Ammon's horn (tissue), 1 donor: ENCODE data around the gene ETAA1.

ENCODE experiments used
- DNase-seq: peaks from one replicate; pipeline ENCODE4 v3.0.0-alpha.2; 2016; ENCODE audit warnings: low spot score

ETAA1 gene

DNA sequence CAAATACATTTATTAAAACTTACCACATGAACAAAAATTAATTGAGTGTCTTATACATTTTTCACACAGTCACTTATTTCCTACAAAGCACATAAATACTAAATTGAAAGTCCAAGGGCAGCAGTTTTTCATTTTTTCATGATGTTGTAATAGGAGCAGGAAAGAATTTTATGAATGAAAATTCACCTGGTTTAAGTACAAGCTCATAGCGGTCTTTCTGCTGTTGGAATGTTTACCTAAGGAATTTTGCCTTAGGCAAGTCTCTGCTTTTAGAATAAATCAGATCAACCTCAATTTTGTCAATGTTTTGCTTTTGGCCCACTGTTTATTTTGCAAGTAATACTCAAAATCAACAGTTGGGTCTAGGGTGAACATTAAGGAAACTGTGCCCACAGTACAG lies 40.0 kb downstream of the ETAA1 start:
- no peak for DNase-seq

DNA sequence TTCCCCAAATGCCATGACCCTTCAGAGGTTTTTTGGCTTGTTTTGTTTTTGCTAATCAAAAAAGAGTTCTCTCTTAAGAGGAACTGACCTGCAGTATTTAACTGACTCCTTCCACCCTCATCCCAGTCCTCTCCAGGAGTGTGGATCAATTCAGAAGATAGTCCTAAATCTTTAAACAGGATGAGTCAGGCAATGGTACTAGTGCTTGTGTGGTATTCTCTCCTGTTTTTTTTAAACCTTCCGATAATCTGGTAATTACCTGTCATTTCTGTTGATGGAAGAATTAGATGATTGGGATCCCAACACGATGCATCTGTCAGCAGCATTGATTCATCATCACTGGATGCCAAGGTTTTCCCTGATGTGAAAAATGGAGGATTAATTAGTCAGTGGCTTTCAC lies 41.2 kb downstream of the ETAA1 start:
- no peak for DNase-seq

DNA sequence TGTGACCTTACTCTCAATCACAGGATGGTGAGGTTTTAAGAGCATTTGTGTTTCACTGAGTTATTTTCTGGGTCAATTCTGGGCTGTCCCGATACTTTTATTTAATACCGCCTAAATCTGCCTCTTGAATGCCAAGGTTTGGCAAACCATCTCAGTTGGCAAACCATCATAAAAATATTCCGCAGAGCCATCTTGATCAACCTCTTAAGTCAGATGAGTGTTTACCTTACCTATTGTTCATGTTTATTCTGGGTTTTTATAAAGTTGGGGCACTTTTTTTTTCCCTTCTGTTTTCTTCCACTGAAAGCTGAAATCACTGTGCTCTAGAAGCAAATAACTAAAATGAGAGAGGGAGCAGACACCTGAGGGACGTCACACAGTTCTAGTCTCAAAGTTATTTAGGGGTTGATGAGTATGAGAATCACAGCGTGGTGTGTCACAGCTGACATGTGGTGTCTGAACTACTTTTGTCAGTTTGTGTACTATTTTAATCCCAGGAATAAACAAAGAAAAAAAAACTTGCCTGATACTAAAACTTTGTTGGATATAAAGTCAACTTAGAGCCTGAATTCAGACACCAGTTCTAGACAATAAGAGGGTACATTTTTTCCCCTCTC lies 48.6 kb downstream of the ETAA1 start:
- DNase-seq: no peak

DNA sequence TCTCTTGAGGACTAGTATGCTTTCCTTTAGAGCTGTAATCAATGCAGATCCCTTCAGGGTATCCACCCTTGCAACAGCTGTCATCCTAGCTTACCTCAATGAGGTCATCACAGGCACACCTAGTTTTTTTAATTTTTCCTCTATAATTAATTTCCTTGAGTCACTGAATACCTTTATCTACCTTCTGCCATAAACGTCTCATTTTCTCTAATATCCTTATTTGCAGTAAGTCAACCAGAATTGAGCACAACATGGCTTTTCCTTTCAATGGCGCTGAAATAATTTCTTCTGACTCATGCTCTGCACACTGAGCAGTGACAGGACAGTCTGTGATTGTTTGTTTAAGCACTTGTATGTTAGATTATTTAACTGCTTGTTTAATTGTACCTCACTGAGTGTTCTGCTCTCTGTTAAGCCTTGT lies 49.4 kb downstream of the ETAA1 start:
- no peak for DNase-seq

DNA sequence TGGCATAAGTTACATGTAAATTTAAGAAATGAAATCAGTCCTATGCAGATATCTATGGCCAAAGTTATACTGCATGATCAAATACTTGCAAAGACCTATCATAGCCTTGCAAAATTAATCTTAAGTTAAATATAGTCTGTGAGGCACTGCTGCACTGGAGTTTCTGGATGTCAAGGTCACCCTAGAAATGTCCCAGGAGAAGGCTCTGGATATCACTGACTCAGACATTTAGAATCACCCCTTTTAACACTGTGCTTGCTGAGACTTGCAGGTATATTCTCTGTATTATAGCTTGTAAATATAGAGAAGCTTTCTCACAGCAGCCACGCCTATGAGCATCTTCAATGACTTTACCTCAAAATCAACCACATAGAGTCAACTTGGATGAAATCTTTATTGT lies 51.5 kb downstream of the ETAA1 start:
- no peak for DNase-seq

DNA sequence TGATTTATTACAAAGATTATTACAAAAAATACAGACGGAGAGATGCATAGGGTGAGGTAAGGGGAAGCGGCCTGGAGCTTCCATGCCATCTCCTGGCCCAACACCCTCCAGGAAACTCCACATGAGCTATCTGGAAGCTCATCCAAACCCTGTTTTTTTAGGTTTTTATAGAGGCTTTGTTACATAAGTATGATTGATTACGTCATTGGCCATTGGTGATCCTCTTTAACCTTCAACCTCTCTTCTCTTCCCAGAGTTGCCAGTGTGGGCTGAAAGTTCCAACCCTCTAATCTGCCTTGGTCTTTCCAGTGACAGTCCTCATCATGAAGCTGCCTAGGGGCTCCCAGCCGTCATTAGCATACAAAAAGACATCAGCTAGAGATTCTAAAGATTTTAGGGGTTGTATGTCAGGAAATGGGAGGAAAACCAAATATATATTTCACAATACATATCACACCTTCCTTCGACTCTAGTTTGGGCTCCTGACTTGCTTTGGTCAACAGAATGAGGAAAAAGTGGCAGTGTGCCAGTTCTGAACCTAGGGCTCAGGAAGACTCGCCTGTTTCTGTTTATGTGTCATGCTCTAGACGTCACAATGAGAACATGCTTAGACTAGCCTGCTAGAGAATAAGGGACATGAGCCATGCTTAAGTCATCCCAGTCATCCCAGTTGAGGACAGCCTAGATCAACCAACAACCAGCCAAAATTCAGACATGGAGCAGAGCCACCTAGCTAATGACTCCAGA lies 54.1 kb downstream of the ETAA1 start:
- no peak for DNase-seq

DNA sequence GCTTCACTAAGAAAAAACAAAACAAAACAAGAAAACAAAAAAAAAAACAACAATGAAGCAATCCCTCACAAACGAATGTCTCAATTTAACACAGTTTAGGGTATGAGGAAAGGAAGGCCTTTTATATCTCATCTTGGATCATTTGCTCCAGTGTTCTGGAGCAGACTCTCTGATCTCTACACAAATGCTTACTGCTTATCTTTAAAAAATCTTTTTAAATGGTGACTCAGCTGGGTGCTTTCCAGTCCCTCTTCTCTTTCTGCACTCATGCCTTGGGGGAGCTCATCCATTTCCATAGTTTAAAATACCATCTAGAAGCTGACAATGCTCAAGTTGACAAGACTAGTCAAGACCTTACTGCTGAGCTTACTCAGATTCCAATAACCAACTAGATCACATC lies 56.2 kb downstream of the ETAA1 start:
- DNase-seq: no peak

DNA sequence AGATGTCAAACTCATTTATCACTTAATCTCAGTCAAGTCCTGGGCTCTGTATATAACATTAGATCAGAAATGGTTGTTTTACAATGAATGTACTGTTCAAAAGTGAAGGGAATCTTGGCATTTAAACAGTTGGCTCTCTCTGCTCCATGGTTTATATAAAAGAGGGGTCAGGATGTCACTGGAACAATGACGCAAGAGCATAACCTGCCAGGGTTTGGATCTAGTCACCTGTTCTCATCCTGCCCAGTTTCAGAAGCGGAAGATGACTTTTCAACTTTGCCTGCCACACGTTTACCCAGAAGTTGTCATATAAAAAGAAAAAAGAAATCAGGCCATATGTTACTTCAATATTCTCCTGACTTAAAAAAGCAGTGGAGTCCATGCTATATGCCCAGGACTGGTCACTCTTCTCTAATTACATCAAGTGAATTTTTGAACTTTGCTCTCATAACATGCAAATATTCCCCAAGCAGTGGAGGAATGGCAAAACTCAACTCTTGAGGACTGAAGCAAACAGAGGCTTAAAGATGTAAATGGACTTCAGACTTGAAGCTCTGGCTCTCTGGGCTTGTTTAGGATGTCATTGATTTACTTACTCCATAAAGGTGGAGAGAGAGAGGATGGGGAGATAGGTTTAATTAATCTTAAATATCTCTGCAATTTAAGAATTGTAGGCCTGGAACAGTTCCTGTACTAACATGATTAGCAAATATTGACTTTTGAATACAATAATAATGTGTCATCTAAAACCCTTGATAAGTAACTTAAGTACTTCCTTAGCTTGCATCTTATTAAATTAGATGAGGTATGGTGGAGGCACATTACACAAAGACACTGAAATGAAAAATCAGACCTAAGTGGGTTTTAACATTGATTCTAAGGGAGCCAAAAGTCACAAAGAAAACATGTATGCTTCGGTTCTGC lies 58.3 kb downstream of the ETAA1 start:
- DNase-seq: no peak

DNA sequence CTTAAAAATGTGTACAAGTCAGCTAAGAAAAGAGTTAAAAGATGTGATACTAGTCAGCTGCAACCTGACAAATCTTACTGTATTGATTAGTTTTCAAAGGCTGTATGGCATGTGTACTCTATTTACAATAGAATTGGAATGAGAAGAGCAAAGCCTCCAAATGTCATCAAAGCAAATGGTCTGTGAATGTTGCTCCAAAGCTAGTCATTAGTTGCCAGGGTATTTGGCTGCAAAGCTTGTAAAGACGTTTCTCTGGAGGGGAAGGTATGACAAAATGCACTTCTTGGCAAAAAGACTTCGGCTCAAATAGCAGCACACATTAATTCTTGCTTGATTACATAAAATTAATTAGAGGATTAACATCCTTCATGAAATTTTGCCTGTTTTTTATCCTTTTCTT lies 59.3 kb downstream of the ETAA1 start:
- no peak for DNase-seq

DNA sequence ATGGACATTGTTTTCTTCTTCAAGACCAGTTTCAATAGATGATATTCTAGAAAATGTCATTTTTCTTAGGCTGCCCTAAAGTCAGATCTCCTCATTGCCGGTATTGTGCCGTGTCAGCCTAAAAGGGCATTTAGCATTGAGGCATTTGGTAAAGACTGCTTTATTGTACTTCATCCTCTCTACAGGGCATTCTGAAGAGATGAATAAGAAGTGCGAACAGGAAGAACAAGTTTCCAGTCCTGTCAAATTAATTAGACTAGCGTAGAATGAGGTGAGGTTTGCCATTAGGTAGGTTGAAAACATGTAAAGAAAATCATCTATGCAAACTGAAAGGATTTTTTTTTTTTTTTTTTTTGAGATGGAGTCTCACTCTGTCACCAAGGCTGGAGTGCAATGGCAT lies 60.6 kb downstream of the ETAA1 start:
- DNase-seq: no peak

DNA sequence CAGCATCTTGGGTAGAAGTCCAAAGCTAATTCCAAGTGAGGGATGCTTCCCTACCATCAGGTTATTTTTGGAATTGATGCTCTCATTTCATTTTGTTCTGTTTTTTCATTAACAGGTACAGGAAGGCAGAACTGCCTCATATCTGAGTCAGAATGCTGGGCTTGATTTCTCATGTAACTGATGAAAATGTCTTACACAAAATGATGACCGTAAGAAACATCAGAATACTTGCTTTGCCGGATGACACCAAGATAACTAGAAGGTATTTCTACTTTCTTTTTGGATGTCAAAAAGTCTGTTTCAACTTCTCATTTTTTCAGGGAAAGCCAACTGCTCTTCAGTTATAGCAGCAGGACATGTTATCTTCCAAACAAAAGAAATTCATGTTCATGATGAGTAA lies 62.6 kb downstream of the ETAA1 start:
- no peak for DNase-seq
